Measurements from ENCODE around the gene LPAR5. TPM values are rescaled to one million over a fixed set of nuclear protein-coding genes. Genes with fewer than 3 reads are reported as not detected.

Gene LPAR5
- total and polyA plus RNA-seq, 2 of the 13 experiments (the other 11 are each of a cell fraction or from before 2014, with no cell fraction given), result 0.09 to 0.32 TPM

DNA sequence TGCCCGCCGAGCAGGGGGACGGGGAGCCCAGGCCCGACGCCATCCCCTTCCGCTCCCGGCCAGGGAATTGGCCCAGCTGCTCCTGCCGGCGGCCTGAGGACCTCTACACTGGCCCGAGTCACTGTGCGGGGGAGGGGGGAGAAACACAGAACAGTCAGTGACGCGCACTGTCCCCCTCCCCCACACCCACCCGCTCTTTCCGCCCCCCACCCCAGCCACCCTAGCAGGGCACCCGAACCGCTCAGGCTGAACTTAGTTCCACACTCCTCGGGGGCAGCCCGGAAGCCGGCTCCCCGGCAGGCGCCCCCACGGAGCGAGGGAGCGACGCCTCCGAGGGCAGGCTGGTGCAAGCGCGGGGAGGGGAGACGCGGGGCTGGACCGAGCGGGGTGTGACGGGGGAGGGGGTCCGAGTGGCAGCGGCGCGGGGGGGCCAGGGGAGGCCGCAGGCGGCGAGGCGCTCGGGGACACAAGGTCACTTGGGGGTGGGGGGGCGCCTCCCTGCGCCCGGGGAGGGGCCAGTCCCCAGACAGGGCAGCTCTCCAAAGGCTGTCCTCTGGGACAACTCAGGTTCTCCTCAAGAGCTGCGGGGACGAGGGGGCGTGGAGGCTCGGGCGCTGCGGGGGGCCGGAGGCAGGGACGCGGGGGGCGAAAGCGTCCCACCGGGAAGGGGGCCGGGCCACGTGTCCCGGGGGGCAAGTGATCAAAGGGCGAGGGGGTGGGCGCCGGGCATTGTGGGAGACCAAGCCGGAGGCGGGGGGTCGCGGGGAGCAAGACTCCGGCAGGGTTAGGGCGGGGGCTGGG is 29.2 kb downstream of the LPAR5 start (continued):
- TF ChIP-seq, protein P1, sequence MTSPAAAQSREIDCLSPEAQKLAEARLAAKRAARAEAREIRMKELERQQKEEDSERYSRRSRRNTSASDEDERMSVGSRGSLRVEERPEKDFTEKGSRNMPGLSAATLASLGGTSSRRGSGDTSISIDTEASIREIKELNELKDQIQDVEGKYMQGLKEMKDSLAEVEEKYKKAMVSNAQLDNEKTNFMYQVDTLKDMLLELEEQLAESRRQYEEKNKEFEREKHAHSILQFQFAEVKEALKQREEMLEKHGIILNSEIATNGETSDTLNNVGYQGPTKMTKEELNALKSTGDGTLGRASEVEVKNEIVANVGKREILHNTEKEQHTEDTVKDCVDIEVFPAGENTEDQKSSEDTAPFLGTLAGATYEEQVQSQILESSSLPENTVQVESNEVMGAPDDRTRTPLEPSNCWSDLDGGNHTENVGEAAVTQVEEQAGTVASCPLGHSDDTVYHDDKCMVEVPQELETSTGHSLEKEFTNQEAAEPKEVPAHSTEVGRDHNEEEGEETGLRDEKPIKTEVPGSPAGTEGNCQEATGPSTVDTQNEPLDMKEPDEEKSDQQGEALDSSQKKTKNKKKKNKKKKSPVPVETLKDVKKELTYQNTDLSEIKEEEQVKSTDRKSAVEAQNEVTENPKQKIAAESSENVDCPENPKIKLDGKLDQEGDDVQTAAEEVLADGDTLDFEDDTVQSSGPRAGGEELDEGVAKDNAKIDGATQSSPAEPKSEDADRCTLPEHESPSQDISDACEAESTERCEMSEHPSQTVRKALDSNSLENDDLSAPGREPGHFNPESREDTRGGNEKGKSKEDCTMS (CRISPR knock-in tag; conservative IDR thresholded peaks at IDR 0.05), result no peak
- TF ChIP-seq SAP130 (CRISPR knock-in tag; IDR thresholded peaks at IDR 0.05; ENCODE audit: low read depth), result peak; percentile 37
- TF ChIP-seq, protein P2, sequence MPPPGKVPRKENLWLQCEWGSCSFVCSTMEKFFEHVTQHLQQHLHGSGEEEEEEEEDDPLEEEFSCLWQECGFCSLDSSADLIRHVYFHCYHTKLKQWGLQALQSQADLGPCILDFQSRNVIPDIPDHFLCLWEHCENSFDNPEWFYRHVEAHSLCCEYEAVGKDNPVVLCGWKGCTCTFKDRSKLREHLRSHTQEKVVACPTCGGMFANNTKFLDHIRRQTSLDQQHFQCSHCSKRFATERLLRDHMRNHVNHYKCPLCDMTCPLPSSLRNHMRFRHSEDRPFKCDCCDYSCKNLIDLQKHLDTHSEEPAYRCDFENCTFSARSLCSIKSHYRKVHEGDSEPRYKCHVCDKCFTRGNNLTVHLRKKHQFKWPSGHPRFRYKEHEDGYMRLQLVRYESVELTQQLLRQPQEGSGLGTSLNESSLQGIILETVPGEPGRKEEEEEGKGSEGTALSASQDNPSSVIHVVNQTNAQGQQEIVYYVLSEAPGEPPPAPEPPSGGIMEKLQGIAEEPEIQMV (CRISPR knock-in tag; IDR thresholded peaks at IDR 0.05; ENCODE audit: low read depth), result 0 out of 2 replicates have a peak, but pooled peaks have one; percentile 32
- TF ChIP-seq, protein P3, sequence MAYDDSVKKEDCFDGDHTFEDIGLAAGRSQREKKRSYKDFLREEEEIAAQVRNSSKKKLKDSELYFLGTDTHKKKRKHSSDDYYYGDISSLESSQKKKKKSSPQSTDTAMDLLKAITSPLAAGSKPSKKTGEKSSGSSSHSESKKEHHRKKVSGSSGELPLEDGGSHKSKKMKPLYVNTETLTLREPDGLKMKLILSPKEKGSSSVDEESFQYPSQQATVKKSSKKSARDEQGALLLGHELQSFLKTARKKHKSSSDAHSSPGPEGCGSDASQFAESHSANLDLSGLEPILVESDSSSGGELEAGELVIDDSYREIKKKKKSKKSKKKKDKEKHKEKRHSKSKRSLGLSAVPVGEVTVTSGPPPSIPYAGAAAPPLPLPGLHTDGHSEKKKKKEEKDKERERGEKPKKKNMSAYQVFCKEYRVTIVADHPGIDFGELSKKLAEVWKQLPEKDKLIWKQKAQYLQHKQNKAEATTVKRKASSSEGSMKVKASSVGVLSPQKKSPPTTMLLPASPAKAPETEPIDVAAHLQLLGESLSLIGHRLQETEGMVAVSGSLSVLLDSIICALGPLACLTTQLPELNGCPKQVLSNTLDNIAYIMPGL (CRISPR knock-in tag; IDR thresholded peaks at IDR 0.05; ENCODE audit: borderline replicate concordance in 1 of 2, low read depth in 1 of 2), result peak in 1 of 2 experiments; percentile 37; a peak in 1 of 4 replicates
- TF ChIP-seq TBX2 (CRISPR knock-in tag; IDR thresholded peaks at IDR 0.05; ENCODE audit: borderline replicate concordance), result 0 out of 2 replicates have a peak, but pooled peaks have one; percentile 8

All from HepG2 (cell line).